ENCODE measurements around the gene NEGR1. TPM values are rescaled to one million over a fixed set of nuclear protein-coding genes. Genes with fewer than 3 reads are reported as not detected.

Gene NEGR1
- total RNA-seq, 1 donor from 2014 or later, result 0.64 TPM

- no peak for DNase-seq (ENCODE audit: low read depth in 2 of 2)
These were observed 882.7 kb downstream of the NEGR1 start for GRCh38 chr1:71399594-71399993.

GRCh38 chr1:71393301-71393700 lies 889.0 kb downstream of the NEGR1 start:
- DNase-seq (ENCODE audit: low read depth in 2 of 2), result no peak

GRCh38 chr1:71390518-71390917 lies 891.8 kb downstream of the NEGR1 start:
- no peak for DNase-seq (ENCODE audit: low read depth in 2 of 2)

- no peak for DNase-seq (ENCODE audit: low read depth in 2 of 2)
These were observed 904.5 kb downstream of the NEGR1 start for GRCh38 chr1:71377886-71378285.

- DNase-seq (ENCODE audit: low read depth in 2 of 2), result no peak
These were observed 909.8 kb downstream of the NEGR1 start for GRCh38 chr1:71372496-71372895.

GRCh38 chr1:71371581-71371980 lies 910.8 kb downstream of the NEGR1 start:
- DNase-seq (ENCODE audit: low read depth in 2 of 2), result no peak

GRCh38 chr1:71364236-71364635 lies 918.1 kb downstream of the NEGR1 start:
- DNase-seq (ENCODE audit: low read depth in 2 of 2), result no peak

GRCh38 chr1:71362691-71363090 lies 919.6 kb downstream of the NEGR1 start:
- no peak for DNase-seq (ENCODE audit: low read depth in 2 of 2)

- no peak for DNase-seq (ENCODE audit: low read depth in 2 of 2)
These were observed 920.3 kb downstream of the NEGR1 start for GRCh38 chr1:71362076-71362475.

- DNase-seq (ENCODE audit: low read depth in 2 of 2), result no peak
These were observed 924.6 kb downstream of the NEGR1 start for GRCh38 chr1:71357708-71358107.

GRCh38 chr1:71351438-71351837 lies 930.9 kb downstream of the NEGR1 start:
- no peak for DNase-seq (ENCODE audit: low read depth in 2 of 2)

- no peak for DNase-seq (ENCODE audit: low read depth in 2 of 2)
These were observed 931.5 kb downstream of the NEGR1 start for GRCh38 chr1:71350805-71351204.

- DNase-seq (ENCODE audit: low read depth in 2 of 2), result no peak
These were observed 932.0 kb downstream of the NEGR1 start for GRCh38 chr1:71350330-71350729.

All from dermis microvascular lymphatic vessel endothelial cell (primary cell).